Measurements from ENCODE around the gene TMCO1. TPM values are rescaled to one million over a fixed set of nuclear protein-coding genes. Genes with fewer than 3 reads are reported as not detected.
"Not testable (repeated sequence)": the region's sequence is repeated elsewhere in the genome, so short reads cannot be mapped to it uniquely, and the experiment has no call there.

TMCO1 gene
- total and polyA plus RNA-seq, 2 donors from 2014 or later = 109 to 149 TPM

GRCh38 chr1:165753934-165754333 is 14.7 kb downstream of the TMCO1 start:
- H3K4me3 ChIP-seq (ENCODE audit: low read length in 3 of 3) = no peak overlapping the region
- no peak overlapping the region for H3K9ac ChIP-seq (ENCODE audit: low read length in 3 of 3)
- no peak for TF ChIP-seq CTCF (IDR thresholded peaks at IDR 0.05; ENCODE audit: borderline replicate concordance, extremely low read depth, insufficient read depth)
- intact Hi-C loops (cut with DNase I) = no loop called here
- no peaks in the 10 kb centered on the region for H3K27me3 ChIP-seq (ENCODE audit: control insufficient read depth, insufficient read depth, low read length)
- no peak overlapping the region for H3K27ac ChIP-seq (ENCODE audit: low read depth in 2 of 2, low read length in 2 of 2)
- DNase-seq (no peak), FAIRE-seq (no peak)
- H3K9me3 ChIP-seq (ENCODE audit: control insufficient read depth in 2 of 3, insufficient read depth in 1 of 3, low read length in 3 of 3) = no peaks in the 10 kb centered on the region
- peaks cover 2 to 13% (median 7%) of the 10 kb centered on the region in 3 donors for H3K36me3 ChIP-seq (ENCODE audit: control insufficient read depth in 2 of 3, insufficient read depth in 3 of 3, low read length in 3 of 3)
- no peaks in the 10 kb centered on the region for H3K4me1 ChIP-seq (ENCODE audit: control insufficient read depth in 2 of 3, insufficient read depth in 2 of 3, low read depth in 1 of 3, low read length in 3 of 3)

DNA sequence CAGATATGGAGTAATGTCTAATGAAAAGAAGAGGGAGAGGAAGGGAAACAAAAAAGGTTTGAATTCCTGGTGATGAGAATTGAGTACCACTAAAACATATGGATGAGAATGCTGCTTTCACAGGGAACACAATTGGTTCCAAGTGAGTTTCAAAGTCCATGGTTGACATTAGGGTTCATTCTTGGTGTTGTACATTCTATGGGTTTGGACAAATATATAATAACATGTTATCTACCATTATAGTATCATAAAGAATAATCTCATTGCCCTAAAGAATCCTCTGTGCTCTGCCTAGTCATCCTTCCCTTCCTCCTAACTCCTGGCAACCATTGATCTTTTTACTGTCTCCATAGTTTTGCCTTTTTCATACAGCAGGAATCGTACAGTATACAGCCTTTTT is 20.1 kb downstream of the TMCO1 start:
- FAIRE-seq = no peak
- peaks cover 0 to 5% (median 4%) of the 10 kb centered on the region in 3 donors for H3K36me3 ChIP-seq (ENCODE audit: control insufficient read depth in 2 of 3, insufficient read depth in 3 of 3, low read length in 3 of 3)
- intact Hi-C loops (cut with DNase I) = no loop called here

DNA sequence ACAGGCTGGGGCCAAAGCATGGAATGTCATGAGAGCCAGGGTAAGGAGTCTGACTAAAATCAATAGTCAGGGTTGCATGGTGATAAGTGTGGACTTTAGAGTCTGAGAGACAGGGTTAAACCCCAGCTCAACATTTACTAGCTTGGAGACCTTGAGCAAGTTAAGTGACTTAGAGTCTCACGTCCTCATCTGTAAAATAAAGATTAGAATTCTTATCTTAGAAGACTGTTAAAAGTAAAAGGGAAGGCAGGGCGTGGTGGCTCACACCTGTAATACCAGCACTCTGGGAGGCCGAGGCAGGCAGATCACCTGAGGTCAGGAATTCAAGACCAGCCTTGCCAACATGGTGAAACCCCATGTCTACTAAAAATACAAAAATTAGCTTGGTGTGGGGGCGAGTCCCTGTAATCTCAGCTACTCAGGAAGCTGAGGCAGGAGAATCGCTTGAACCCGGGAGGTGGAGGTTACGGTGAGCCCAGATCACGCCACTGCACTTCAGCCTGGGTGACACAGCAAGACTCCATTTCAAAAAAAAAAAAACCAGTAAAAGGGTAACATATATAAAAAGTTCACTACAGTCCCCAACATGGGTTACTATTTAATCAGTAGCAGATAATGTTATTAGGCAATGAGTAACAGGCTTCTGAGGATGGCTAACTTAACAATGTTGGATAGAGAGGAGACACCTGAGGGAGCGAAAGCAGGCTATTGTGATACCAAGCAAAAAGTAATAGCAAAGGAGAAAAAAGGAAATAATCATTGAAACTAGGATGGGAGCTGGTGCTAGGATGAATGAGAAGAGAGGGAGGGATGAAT is 20.8 kb downstream of the TMCO1 start:
- Histone ChIP-seq H3K27me3 (ENCODE audit: control insufficient read depth, insufficient read depth, low read length) (no peaks in the 10 kb centered on the region), H3K4me3 (ENCODE audit: low read length in 3 of 3) (peak overlapping the region in 1 of 3 donors; percentile 11), H3K9me3 (ENCODE audit: control insufficient read depth in 2 of 3, insufficient read depth in 1 of 3, low read length in 3 of 3) (no peaks in the 10 kb centered on the region), H3K27ac (ENCODE audit: low read depth in 2 of 2, low read length in 2 of 2) (peak overlapping the region in 1 of 2 donors; percentile 29), H3K9ac (ENCODE audit: low read length in 3 of 3) (no peak overlapping the region), H3K4me1 (ENCODE audit: control insufficient read depth in 2 of 3, insufficient read depth in 2 of 3, low read depth in 1 of 3, low read length in 3 of 3) (no peaks in the 10 kb centered on the region), H3K36me3 (ENCODE audit: control insufficient read depth in 2 of 3, insufficient read depth in 3 of 3, low read length in 3 of 3) (peaks cover 0 to 3% (median 2%) of the 10 kb centered on the region in 3 donors)
- no peak for TF ChIP-seq CTCF (IDR thresholded peaks at IDR 0.05; ENCODE audit: borderline replicate concordance, extremely low read depth, insufficient read depth)
- intact Hi-C loops (cut with DNase I) = no loop called here
- FAIRE-seq (no peak), DNase-seq (peak in 2 of 5 donors; percentile 14 to 41)

More for the DNA sequence above, 20.1 kb downstream of the TMCO1 start:
- no peak overlapping the region for H3K9ac ChIP-seq (ENCODE audit: low read length in 3 of 3)
- no peak overlapping the region for H3K27ac ChIP-seq (ENCODE audit: low read depth in 2 of 2, low read length in 2 of 2)
- no peaks in the 10 kb centered on the region for H3K27me3 ChIP-seq (ENCODE audit: control insufficient read depth, insufficient read depth, low read length)
- H3K4me3 ChIP-seq (ENCODE audit: low read length in 3 of 3) = no peak overlapping the region
- H3K4me1 ChIP-seq (ENCODE audit: control insufficient read depth in 2 of 3, insufficient read depth in 2 of 3, low read depth in 1 of 3, low read length in 3 of 3) = no peaks in the 10 kb centered on the region
- TF ChIP-seq CTCF (IDR thresholded peaks at IDR 0.05; ENCODE audit: borderline replicate concordance, extremely low read depth, insufficient read depth) = no peak
- no peaks in the 10 kb centered on the region for H3K9me3 ChIP-seq (ENCODE audit: control insufficient read depth in 2 of 3, insufficient read depth in 1 of 3, low read length in 3 of 3)
- no peak for DNase-seq

- FAIRE-seq; H3K27ac ChIP-seq (ENCODE audit: low read depth in 2 of 2, low read length in 2 of 2); H3K4me1 ChIP-seq (ENCODE audit: control insufficient read depth in 2 of 3, insufficient read depth in 2 of 3, low read depth in 1 of 3, low read length in 3 of 3); DNase-seq; H3K9me3 ChIP-seq (ENCODE audit: control insufficient read depth in 2 of 3, insufficient read depth in 1 of 3, low read length in 3 of 3); H3K27me3 ChIP-seq (ENCODE audit: control insufficient read depth, insufficient read depth, low read length); intact Hi-C loops (cut with DNase I); H3K9ac ChIP-seq (ENCODE audit: low read length in 3 of 3); H3K4me3 ChIP-seq (ENCODE audit: low read length in 3 of 3): not testable (repeated sequence)
- H3K36me3 ChIP-seq (ENCODE audit: control insufficient read depth in 2 of 3, insufficient read depth in 3 of 3, low read length in 3 of 3) = peaks cover 0 to 27% (median 12%) of the 10 kb centered on the region in 3 donors
These were observed 23.8 kb downstream of the TMCO1 start for GRCh38 chr1:165744913-165745312.

Measured in kidney (tissue), 14 donors.